Calu3 (cell line): ENCODE data around the gene ZNF217. TPM values are rescaled to one million over a fixed set of nuclear protein-coding genes. Genes with fewer than 3 reads are reported as not detected.

Experiments
- BruUV-seq: library from RNA; stranded (reverse); fragments of 400-500 nt; replicated peaks from 2 replicates; lab custom pipeline; 2021; lab: Mats Ljungman, UMichigan
- CTCF ChIA-PET: fragments of 300-600 bp; sonication (Branson Sonifier 250); formaldehyde crosslinking; loops from one replicate; lab custom pipeline; 2022; ENCODE audit warnings: antibody characterized with exemption; lab: Charles Lee
- DNase-seq: peaks from one replicate; pipeline ENCODE4 v3.0.0; 2022
- H3K27ac Mint-ChIP-seq: one replicate; pipeline ENCODE4 v1.8.0; 2022; ENCODE audit warnings: mixed read lengths; ENCODE audit not compliant: unreplicated experiment
- H3K27me3 Mint-ChIP-seq: one replicate; pipeline ENCODE4 v1.8.0; 2022; ENCODE audit warnings: mixed read lengths; ENCODE audit not compliant: unreplicated experiment
- H3K36me3 Mint-ChIP-seq: one replicate; pipeline ENCODE4 v1.8.0; 2022; ENCODE audit warnings: mild to moderate bottlenecking, moderate library complexity, mixed read lengths; ENCODE audit not compliant: insufficient read depth, unreplicated experiment
- H3K4me1 Mint-ChIP-seq: one replicate; pipeline ENCODE4 v1.8.0; 2022; ENCODE audit warnings: mild to moderate bottlenecking, low read depth, mixed read lengths; ENCODE audit not compliant: unreplicated experiment
- H3K4me3 Mint-ChIP-seq: one replicate; pipeline ENCODE4 v1.8.0; 2022; ENCODE audit warnings: mild to moderate bottlenecking, low read depth, moderate library complexity, mixed read lengths; ENCODE audit not compliant: unreplicated experiment
- H3K9me3 Mint-ChIP-seq: one replicate; pipeline ENCODE4 v1.8.0; 2022; ENCODE audit warnings: low read depth, mixed read lengths; ENCODE audit not compliant: unreplicated experiment
- CTCF ChIP-seq: fragments of 200-600 bp; IDR thresholded peaks from one replicate; pipeline ENCODE4 v1.8.0; 2022; ENCODE audit warnings: antibody characterized with exemption; ENCODE audit not compliant: unreplicated experiment
- intact Hi-C: fragments of 100-400 bp; cut with micrococcal nuclease; formaldehyde crosslinking; loops from one replicate; pipeline ENCODE4 v1.10.0; 2022; ENCODE audit not compliant: unreplicated experiment
- total RNA-seq: library from RNA; stranded (reverse); gene quantifications from 2 replicates; pipeline ENCODE4 v1.2.3, GENCODE V29; 2022

ZNF217 gene
- total RNA-seq, 1 experiment from 2014 or later = 87.3 TPM

GRCh38 chr20:53579581-53580375 is 13.9 kb downstream of the ZNF217 start:
- Mint-ChIP-seq H3K4me1 (peaks cover 60% of the 10 kb centered on the region), H3K4me3 (peak overlapping the region; percentile 63), H3K27me3 (no peaks in the 10 kb centered on the region), H3K9me3 (no peaks in the 10 kb centered on the region), H3K27ac (peak overlapping the region; percentile 80), H3K36me3 (peaks cover 82% of the 10 kb centered on the region)
- peak; percentile 2 for TF ChIP-seq CTCF
- intact Hi-C loops = loop anchor here (1.0 to 5.0 kb wide), 11 partner anchors 13 to 483 kb away; partner anchors contain the start of gene ZNF217
- CTCF ChIA-PET = interaction anchor here (0.6 to 2.0 kb wide), 16 partner anchors 14 to 383 kb away, joined by 3 to 14 read pairs (median 4); partner anchors contain the start of gene ZNF217
- DNase-seq = peak; percentile 48
- BruUV-seq = TSS peak; percentile 59

GRCh38 chr20:53579266-53579580 is 14.4 kb downstream of the ZNF217 start:
- H3K4me1 Mint-ChIP-seq = peaks cover 63% of the 10 kb centered on the region

GRCh38 chr20:53578492-53579222 is 15.0 kb downstream of the ZNF217 start:
- peak overlapping the region; percentile 80 for H3K27ac Mint-ChIP-seq
- peaks cover 93% of the 10 kb centered on the region for H3K36me3 Mint-ChIP-seq
- TF ChIP-seq CTCF = peak; percentile 95
- intact Hi-C loops = loop anchor here (1.0 to 5.0 kb wide), 11 partner anchors 14 to 484 kb away; partner anchors contain the start of gene ZNF217
- H3K9me3 Mint-ChIP-seq = no peaks in the 10 kb centered on the region
- CTCF ChIA-PET = interaction anchor here (0.5 to 2.0 kb wide), 17 partner anchors 15 to 1238 kb away, joined by 3 to 14 read pairs (median 4); partner anchors contain the start of gene ZNF217
- no TSS peak for BruUV-seq
- DNase-seq = peak; percentile 81
- peaks cover 60% of the 10 kb centered on the region for H3K4me1 Mint-ChIP-seq
- H3K27me3 Mint-ChIP-seq = no peaks in the 10 kb centered on the region
- peak overlapping the region; percentile 63 for H3K4me3 Mint-ChIP-seq

More at GRCh38 chr20:53579266-53579580, 14.4 kb downstream of the ZNF217 start:
- Mint-ChIP-seq H3K27me3 (no peaks in the 10 kb centered on the region), H3K36me3 (peaks cover 87% of the 10 kb centered on the region), H3K9me3 (no peaks in the 10 kb centered on the region), H3K4me3 (peak overlapping the region; percentile 63), H3K27ac (peak overlapping the region; percentile 80)
- intact Hi-C loops = loop anchor here (1.0 to 5.0 kb wide), 11 partner anchors 14 to 484 kb away; partner anchors contain the start of gene ZNF217
- no peak for TF ChIP-seq CTCF
- CTCF ChIA-PET = interaction anchor here (0.6 to 2.0 kb wide), 16 partner anchors 15 to 383 kb away, joined by 3 to 14 read pairs (median 4); partner anchors contain the start of gene ZNF217
- DNase-seq = no peak
- BruUV-seq = no TSS peak
